Measurements from ENCODE around the gene STX1B.
"Not testable (repeated sequence)": the region's sequence is repeated elsewhere in the genome, so short reads cannot be mapped to it uniquely, and the experiment has no call there.

Gene STX1B

GRCh38 chr16:30947859-30948666 lies 62.4 kb downstream of the STX1B start:
- TF ChIP-seq CTCF (IDR thresholded peaks at IDR 0.05; ENCODE audit: low read depth, low read length): no peak
- peak overlapping the region; percentile 83 to 86 for H3K4me3 ChIP-seq (replicated peaks in 1 of 2; ENCODE audit: low read depth in 2 of 2, low read length in 2 of 2)
- DNase-seq (ENCODE audit: low read depth in 2 of 2): peak; percentile 98 to 99

GRCh38 chr16:30947541-30947858 lies 62.9 kb downstream of the STX1B start:
- H3K4me3 ChIP-seq (replicated peaks in 1 of 2; ENCODE audit: low read depth in 2 of 2, low read length in 2 of 2): no peak overlapping the region
- DNase-seq (ENCODE audit: low read depth in 2 of 2): no peak
- no peak for TF ChIP-seq CTCF (IDR thresholded peaks at IDR 0.05; ENCODE audit: low read depth, low read length)

GRCh38 chr16:30946671-30947540 lies 63.5 kb downstream of the STX1B start:
- DNase-seq (ENCODE audit: low read depth in 2 of 2): no peak

GRCh38 chr16:30944352-30944751 lies 66.1 kb downstream of the STX1B start:
- no peak for TF ChIP-seq CTCF (IDR thresholded peaks at IDR 0.05; ENCODE audit: low read depth, low read length)
- no peak for DNase-seq (ENCODE audit: low read depth in 2 of 2)
- H3K4me3 ChIP-seq (replicated peaks in 1 of 2; ENCODE audit: low read depth in 2 of 2, low read length in 2 of 2): no peak overlapping the region

More at GRCh38 chr16:30946671-30947540, 63.5 kb downstream of the STX1B start:
- TF ChIP-seq CTCF (IDR thresholded peaks at IDR 0.05; ENCODE audit: low read depth, low read length): no peak
- no peak overlapping the region for H3K4me3 ChIP-seq (replicated peaks in 1 of 2; ENCODE audit: low read depth in 2 of 2, low read length in 2 of 2)

- TF ChIP-seq CTCF (IDR thresholded peaks at IDR 0.05; ENCODE audit: low read depth, low read length): no peak
- DNase-seq (ENCODE audit: low read depth in 2 of 2): no peak
- H3K4me3 ChIP-seq (replicated peaks in 1 of 2; ENCODE audit: low read depth in 2 of 2, low read length in 2 of 2): no peak overlapping the region
Measured at GRCh38 chr16:30942426-30942806, 68.0 kb downstream of the STX1B start.

- peak; percentile 94 for TF ChIP-seq CTCF (IDR thresholded peaks at IDR 0.05; ENCODE audit: low read depth, low read length)
- peak; percentile 73 to 74 for DNase-seq (ENCODE audit: low read depth in 2 of 2)
- no peak overlapping the region for H3K4me3 ChIP-seq (replicated peaks in 1 of 2; ENCODE audit: low read depth in 2 of 2, low read length in 2 of 2)
Measured at GRCh38 chr16:30941600-30942425, 68.6 kb downstream of the STX1B start.

- peak in 1 of 2 donors; percentile 62 for DNase-seq (ENCODE audit: low read depth in 2 of 2)
- H3K4me3 ChIP-seq (replicated peaks in 1 of 2; ENCODE audit: low read depth in 2 of 2, low read length in 2 of 2): not testable (repeated sequence)
Measured at GRCh38 chr16:30939571-30939970, 70.9 kb downstream of the STX1B start.

Data from cardiac fibroblast (primary cell).